HG02884 (cell line): ENCODE data around the gene CACNA2D3.

Experiments used
- ATAC-seq: cut with Tn5 transposase; IDR thresholded peaks from one replicate; pipeline ENCODE4 v1.9.1; 2021; ENCODE audit warnings: mild to moderate bottlenecking, moderate library complexity; ENCODE audit not compliant: unreplicated experiment

The CACNA2D3 gene

DNA sequence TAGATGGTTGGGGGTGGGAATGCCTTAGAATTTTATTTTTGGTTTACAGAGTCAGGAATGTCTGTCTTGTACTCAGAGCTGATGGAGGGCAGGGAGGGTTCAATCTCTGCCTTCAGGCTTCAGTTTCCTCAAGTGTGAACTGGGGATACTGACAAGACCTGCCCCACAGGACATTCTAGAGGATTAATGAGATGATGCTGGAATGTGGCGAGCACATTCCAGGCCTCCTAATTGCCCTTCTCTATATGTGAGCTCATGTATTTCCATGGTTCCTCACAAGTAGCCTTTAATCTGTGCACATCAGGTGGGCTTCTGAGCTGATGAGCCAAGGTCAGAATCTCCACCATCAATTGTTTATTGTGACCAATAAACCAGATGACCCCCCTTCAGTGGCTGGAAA is 90.4 kb downstream of the CACNA2D3 start:
- no peak for ATAC-seq

GRCh38 chr3:54213907-54214306 is 91.6 kb downstream of the CACNA2D3 start:
- ATAC-seq, result no peak

DNA sequence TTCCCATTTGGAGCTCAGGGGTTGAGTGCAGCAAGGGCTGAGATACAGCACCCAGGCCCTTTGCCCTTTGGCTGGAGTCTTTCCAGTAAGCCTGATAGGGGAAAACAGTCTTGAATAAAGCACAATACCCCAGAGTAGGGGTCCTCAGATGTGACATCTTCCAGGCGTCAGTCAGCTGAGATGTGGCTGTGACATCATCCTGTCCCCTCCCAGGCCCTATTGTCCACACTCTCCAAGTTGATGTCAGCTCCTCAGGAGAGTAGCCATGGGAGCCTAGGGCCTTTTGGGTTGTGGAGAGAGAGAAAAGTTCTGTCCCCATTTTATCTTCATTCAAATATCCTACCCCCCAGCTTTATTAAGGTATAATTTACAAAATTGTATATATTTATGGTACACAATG is 92.5 kb downstream of the CACNA2D3 start:
- no peak for ATAC-seq

DNA sequence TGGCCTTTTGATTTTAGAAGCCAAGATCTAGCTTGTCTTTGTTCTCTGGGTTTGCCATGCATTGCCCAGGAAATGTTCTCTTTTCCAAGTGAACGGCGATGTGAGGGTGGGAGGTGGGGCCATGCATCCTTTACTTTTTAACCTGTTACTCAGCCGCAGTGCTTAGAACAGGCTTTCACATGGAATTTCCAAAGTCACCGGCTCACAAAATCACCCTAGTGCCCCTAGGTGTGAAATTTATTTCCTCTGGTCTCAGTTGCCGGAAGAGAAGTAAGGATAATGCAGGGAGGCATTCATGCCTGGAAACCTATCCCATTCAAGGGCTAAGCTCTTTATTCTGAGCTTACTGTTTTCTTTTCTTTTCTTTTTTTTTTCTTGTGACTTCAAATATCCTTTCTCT is 93.2 kb downstream of the CACNA2D3 start:
- ATAC-seq, result no peak

DNA sequence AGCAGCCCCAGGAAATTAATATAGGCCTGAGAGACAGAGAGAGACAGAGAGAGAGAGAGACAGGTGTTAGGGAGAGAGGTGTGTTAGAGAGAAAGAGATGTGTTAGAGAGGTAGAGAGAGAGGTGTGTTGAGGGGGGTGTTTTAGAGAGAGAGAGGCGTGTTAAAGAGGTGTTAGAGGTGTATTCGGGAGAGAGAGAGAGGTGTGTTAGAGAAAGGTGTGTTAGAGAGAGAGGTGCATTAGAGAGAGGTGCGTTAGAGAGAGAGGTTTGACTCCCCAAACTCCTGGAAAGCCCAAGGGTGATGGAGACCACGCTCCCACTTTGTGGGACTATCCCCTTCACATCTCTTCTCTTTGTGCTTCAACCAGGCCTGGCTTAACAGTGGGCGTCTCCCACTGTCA is 95.5 kb downstream of the CACNA2D3 start:
- no peak for ATAC-seq

DNA sequence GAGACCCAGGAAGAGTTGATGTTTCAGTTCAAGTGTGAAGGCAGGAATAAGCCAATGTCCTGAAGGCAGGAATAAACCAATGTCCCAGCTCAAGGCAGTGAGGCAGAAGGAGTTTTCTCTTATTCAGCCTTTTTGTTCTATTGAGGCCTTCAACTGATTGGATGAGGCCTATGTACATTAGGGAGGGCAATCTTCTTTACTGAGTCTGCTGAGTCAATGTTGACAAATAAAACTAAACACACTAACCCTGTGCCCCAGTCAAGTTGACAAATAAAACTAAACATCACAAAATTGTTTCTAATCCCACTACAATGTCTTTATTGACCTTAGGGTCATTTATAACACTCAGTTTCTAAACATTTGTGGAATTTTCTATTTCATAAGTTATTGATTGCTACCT is 100.0 kb downstream of the CACNA2D3 start:
- no peak for ATAC-seq

GRCh38 chr3:54223063-54223462 is 100.7 kb downstream of the CACNA2D3 start:
- no peak for ATAC-seq

DNA sequence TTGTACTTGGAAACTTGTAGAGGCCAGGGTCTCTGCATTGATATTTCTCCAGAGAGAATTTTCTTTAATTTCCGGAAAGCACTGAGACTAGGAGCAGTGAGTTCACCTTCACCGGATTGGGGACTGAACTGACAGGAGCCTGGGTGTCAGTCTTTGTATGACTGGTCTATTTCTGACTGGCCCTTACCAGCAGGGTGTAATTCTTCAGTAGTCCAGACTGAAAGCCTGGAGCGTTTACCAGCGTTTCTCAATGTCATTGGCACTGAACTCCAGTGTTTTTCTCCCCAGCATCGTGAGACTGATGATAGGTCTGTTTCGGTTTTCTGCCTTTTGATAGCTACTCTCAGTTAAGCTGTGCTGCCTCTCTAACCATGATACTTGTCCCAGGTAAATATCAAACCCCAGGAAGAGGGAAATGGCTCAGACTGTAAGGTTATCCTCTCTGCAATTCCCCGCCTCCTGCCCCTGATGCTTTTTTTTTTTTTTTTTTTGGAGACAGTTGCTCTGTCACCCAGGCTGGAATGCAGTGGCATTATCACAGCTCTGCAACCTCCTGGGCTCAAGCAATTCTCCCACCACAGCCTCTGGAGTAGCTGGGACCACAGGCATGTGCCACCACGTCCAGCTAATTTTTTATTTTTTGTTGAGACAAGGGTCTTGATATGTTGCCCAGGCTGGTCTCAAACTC is 103.6 kb downstream of the CACNA2D3 start:
- no peak for ATAC-seq

DNA sequence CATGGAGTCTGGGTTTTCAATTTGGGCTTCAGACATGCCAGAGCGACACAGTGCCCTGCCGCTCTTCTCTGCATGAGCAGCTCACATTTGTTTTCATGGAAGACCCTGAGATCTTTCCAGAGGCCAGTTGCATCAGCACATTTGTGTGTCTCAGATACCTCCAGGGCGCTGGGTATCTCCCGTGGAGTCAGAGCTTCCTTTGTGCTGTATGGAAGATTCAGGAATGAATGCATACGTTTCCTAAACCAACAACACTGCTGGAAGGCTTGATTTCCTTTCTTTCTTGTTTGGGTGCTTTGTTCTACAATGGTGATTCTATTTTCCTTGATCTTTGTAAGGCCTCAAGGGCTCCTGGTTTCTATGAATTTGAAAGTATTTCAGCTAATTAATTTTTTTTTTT is 106.5 kb downstream of the CACNA2D3 start:
- no peak for ATAC-seq

DNA sequence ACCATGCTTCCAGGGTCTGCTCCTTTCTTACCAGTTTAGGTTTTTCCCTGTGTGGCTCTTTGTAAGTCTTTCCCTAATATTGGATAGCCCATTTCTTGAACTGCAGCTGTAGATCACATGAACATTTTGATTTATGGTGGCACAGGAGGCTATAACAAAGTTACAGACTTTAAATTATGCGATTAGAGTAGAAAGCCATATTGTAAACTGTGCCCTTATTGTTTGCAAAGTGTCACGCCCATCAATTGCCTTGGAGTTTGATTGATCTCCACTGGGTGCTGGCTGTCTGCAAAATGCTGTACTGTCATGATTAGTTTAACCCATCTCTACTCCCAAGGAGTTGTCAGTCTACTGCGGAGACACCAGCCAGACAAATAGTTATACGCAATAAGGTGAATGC is 110.3 kb downstream of the CACNA2D3 start:
- ATAC-seq, result no peak

GRCh38 chr3:54235998-54236397 is 113.6 kb downstream of the CACNA2D3 start:
- no peak for ATAC-seq

- ATAC-seq, result no peak
Observed at GRCh38 chr3:54237109-54237508, 114.8 kb downstream of the CACNA2D3 start.

DNA sequence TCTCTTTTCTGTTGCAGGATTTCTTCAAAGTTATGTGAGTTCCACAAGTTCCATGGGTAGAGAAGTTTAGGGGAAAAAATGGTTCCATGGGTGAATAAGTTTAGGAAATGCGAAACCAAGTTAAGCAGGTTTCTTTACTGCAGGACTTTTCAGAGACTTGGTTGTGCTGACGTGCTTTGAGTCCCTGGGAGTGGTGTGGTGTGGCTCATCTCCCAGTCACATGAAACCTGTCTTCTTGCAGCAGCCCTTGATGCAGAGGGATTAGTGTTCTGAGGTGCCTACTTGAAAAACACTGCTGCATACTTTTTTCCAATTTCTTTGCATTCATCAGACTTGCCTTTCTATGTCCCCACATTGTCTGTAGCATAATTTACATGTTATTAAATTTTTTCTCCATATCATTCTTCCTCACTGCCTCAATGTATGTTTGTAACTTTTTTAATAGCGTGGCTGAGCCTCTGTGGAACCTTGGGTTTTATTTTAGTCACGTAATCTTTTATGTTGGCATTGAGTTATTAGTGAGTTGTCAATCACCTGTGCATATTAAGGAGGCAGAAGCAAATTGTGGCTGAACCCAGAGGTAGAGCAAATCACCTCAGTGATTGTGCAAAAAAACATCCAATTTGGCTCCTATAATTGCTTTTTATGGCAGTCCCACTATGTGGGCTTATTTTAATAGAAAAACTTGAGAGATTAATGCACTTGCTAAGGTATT is 115.6 kb downstream of the CACNA2D3 start:
- no peak for ATAC-seq

DNA sequence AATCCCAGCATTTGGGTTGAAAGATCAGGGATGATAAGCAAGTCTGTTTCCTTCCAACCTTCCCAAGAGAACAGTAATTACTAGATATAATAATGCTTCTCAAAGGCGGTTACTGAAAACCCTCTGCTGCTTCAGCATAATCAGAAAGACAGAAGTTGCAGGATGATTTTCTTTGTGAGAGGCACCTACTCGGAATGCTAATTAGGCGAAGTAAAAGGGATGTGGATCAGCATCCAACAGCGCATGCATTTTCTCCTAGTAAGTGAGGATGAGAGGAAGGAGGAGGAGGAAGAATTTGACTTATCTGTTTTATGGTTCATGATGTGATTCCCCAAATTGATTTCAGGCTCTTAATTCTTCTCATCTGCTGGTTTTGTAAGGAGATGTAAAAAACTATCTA is 118.0 kb downstream of the CACNA2D3 start:
- no peak for ATAC-seq

- ATAC-seq, result no peak
Observed at GRCh38 chr3:54243056-54243931, 120.9 kb downstream of the CACNA2D3 start.

- ATAC-seq, result no peak
Observed at GRCh38 chr3:54243960-54244682, 121.8 kb downstream of the CACNA2D3 start.

- no peak for ATAC-seq
Observed at GRCh38 chr3:54251705-54252104, 129.4 kb downstream of the CACNA2D3 start.

- no peak for ATAC-seq
Observed at GRCh38 chr3:54257125-54257720, 134.9 kb downstream of the CACNA2D3 start.

- no peak for ATAC-seq
Observed at GRCh38 chr3:54259636-54260035, 137.3 kb downstream of the CACNA2D3 start.

GRCh38 chr3:54261141-54261540 is 138.8 kb downstream of the CACNA2D3 start:
- ATAC-seq, result no peak

DNA sequence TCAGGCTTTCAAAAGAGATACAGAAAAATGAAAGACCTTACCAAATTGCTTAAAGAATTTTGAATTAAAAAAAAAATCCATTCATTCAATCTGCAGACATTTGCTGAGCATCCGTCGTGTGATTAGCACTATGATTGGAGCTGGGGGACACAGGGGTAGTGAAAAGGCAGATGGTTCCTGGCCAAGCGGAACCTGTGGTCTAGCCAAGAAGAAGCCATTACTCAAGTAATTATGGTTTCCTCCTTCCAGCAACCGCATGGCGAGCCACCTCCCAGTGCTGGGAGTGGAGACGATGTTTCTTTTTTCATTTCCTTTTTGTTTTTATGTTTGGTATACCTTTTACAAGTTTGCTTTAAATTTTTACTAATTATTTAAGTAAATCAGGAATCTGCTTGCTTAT is 140.2 kb downstream of the CACNA2D3 start:
- no peak for ATAC-seq
